HCT116 (cell line): ENCODE data around the gene OBSL1.

Experiments
- CBX3 ChIP-seq: IDR thresholded peaks from 2 replicates; pipeline ENCODE4 v1.6.1; 2012; ENCODE audit warnings: low read depth
- CTCF ChIP-seq, 3 experiments: fragments of 200-600 bp in 1 of 3; sonication (generic) in 1 of 3; IDR thresholded peaks in 2 of 3; conservative IDR thresholded peaks in 1 of 3; 2 replicates each; pipeline ENCODE4 v1.5.1; 2012 to 2017; ENCODE audit warnings: low read depth in 2 of 3, low read length in 2 of 3, antibody characterized with exemption in 1 of 3, borderline replicate concordance in 1 of 3, control low read depth in 1 of 3, mild to moderate bottlenecking in 1 of 3, mixed read lengths in 1 of 3, mixed run types in 1 of 3, moderate library complexity in 1 of 3; ENCODE audit not compliant: insufficient read depth in 1 of 3
- REST ChIP-seq: IDR thresholded peaks from 2 replicates; pipeline ENCODE4 v1.6.1; 2012; ENCODE audit warnings: low read depth

GRCh38 chr2:219536425-219536824 lies 34.9 kb downstream of the OBSL1 start:
- no peak for TF ChIP-seq CTCF (IDR thresholded peaks at IDR 0.05 in 2 of 3, conservative IDR thresholded peaks at IDR 0.05 in 1 of 3; ENCODE audit: borderline replicate concordance in 1 of 3, insufficient read depth in 1 of 3, low read depth in 2 of 3, low read length in 2 of 3)
- TF ChIP-seq CBX3: no peak
- no peak for TF ChIP-seq REST
